ENCODE data around the gene ZNF276.

The ZNF276 gene

GRCh38 chr16:89712274-89712781 lies 9.0 kb upstream of the ZNF276 start:
- no peak for DNase-seq

DNA sequence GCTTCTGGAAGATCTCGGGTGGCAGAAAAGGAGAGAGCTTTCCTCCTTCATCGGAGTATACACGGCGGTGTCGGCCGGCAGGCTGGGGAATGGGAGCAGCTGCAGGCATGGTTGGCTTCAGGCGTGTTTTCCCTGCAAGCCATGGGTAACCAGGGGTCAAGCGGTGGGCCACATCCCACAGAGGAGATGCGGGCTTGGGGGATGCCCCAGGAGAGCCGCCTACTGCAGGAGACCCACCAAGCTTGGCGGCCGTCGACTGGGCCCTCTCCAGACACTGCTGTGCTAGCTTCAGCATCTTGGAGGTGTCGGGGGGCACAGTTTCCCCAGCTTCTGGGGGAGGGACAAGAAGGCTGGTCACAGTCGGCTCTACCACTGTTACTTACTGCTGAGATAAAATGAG lies 4.8 kb upstream of the ZNF276 start:
- no peak for DNase-seq

DNA sequence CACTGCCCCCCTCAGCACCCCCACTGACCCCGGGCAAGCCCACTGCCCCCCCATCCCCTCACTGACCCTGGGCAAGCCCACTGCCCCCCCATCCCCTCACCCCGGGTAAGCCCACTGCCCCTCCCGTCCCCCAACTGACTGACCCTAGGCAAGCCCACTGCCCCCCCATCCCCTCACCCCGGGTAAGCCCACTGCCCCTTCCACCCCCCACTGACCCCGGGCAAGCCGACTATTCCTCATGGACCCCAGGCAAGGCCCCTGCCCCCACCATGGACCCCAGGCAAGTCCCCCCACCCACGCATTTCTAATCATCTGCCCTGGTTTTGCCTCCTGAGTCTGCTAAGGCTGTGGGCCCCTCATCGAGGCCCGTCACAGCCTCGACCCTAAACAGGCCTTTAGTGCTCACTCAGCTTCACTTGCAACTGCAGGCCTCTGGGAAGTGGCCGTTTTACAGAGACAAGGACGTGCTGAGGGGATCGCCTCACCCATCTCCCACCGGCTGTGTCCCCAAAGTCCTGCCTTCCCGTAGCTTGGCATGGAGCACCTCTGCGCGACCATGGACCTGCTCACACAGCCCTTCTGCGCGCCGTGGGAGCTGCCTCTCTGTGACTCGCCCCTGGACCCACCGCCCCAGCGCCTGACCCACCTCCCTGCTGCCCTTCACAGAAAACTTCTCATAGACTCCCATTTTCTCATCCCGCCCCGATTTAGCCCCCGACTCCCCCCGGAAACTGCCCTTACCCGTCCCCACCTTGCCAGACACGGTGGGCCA lies 4.2 kb upstream of the ZNF276 start:
- DNase-seq = no peak

- DNase-seq = peak in 1 of 2 donors; percentile 36
Measured at GRCh38 chr16:89717688-89718505, 3.4 kb upstream of the ZNF276 start.

- peak in 1 of 2 donors; percentile 12 for DNase-seq
Measured at GRCh38 chr16:89720551-89720812, 855 bp upstream of the ZNF276 start.

- DNase-seq = peak; percentile 69 to 70
Measured at GRCh38 chr16:89721546-89722391, 432 bp downstream of the ZNF276 start.

DNA sequence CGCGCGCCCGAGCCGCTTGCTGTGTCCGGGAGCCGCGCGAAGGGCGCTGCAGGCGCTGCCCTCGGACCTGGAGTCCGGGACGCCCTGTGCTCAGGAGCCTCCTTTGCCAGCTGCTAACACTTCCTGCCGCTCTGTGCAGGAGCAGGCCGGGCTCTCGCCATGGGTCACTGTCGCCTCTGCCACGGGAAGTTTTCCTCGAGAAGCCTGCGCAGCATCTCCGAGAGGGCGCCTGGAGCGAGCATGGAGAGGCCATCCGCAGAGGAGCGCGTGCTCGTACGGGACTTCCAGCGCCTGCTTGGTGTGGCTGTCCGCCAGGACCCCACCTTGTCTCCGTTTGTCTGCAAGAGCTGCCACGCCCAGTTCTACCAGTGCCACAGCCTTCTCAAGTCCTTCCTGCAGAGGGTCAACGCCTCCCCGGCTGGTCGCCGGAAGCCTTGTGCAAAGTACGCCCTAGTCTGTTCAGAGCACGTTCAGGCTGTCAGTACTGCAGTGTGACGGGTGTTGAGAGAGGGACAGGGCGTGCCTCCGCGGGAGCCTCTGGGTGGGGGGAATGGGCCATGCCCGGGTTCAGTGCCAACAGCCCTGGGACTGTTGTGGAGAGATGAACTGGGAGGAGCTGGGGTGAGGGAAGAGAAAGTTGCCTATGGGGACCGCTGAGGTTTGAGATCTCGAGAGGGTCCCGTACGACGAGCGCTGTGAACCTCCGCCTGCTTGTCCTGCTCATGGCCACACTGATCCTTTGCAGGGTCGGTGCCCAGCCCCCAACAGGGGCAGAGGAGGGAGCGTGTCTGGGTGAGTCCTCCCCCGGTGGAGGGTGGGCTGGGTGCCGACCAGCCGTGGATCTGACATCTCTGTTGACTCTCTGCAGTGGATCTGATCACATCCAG lies 1.3 kb downstream of the ZNF276 start:
- DNase-seq = peak; percentile 79 to 81

DNA sequence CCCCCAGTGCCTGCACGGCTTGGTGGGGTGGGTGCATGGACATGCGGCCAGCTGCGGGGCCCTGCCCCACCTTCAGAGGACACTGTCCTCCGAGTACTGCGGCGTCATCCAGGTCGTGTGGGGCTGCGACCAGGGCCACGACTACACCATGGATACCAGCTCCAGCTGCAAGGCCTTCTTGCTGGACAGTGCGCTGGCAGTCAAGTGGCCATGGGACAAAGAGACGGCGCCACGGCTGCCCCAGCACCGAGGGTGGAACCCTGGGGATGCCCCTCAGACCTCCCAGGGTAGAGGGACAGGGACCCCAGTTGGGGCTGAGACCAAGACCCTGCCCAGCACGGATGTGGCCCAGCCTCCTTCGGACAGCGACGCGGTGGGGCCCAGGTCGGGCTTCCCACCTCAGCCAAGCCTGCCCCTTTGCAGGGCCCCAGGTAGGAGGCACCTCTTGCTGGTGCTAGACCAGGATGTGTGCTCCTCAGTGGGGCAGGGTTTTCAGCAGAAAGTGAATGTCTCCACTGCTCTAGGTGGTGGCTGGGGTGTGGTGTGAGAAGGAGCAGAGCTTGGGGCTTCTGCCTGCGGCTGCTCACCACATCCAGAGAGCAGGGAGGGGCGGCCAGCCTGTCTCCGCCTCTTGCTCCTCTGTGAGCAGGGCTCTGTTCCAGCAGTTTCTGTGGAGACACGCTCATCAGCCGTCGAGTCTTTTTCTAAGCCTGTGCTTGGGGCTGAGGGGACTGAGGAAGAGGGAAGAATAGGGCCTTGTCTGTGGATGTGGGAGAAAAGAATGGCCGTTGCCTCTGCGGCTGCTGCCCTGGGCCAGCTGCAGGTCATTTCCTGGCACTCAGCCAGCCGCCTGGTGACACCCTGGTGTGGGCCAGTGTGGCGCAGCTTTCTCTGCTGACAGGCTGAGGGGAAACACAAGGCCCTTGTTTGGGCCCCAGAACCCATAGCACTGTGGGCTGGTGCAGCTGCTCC lies 2.2 kb downstream of the ZNF276 start:
- DNase-seq = no peak

DNA sequence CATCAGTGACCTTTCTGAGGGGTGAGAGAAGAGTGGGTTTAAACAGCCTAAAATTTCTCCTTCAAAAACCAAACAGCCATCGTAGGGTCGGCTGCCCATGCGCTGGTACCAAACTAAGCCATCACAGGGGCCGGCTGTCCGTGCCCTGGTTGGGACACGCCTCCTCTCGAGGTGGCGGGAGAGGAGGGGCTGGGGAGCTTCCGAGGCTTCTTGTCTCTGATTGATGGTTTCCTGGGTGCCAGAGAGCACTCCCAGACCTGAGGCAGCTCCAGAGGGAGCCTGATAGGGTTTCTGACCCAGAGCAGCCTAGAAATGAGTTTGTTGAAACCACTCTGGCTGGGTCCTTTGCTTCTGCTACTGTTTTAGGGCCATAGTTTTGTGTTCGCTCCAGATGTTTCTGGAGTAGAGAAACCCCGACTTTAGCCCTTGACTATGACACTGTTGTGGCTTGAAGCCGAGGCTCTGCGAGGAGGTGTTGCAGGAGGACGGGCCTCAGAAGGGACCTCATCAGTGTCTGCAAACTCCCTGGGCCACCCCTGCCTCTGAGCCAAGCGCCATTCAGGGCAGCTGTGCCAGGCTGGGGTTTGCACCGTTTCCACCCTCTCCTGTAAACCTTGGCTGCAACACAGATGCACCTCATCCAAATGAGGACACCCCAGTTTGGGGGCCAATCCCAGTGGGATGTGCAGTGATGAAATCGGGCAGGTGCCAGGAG lies 6.2 kb downstream of the ZNF276 start:
- DNase-seq = no peak

DNA sequence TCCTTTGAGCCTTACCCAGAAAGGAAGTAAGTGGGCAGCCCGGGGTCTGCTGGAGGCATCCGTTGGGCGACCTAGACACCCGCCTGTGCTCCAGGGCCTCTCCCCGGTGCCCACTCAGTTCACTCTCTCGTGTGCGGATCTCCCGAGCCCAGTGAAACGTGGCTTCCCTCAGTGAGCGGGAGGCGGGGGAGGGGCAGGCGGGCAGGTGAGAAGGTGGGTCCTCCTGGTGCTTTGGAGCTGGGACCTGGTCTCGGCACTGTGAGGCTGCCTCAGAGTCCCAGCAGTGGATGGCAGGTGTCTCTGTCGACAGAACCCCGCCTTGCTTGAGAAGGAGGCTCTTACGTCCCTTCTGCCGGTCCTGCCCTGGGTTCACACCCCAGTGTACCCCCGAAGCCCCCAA lies 8.0 kb downstream of the ZNF276 start:
- DNase-seq = no peak

- DNase-seq = no peak
Measured at GRCh38 chr16:89729863-89730593, 8.7 kb downstream of the ZNF276 start.

DNA sequence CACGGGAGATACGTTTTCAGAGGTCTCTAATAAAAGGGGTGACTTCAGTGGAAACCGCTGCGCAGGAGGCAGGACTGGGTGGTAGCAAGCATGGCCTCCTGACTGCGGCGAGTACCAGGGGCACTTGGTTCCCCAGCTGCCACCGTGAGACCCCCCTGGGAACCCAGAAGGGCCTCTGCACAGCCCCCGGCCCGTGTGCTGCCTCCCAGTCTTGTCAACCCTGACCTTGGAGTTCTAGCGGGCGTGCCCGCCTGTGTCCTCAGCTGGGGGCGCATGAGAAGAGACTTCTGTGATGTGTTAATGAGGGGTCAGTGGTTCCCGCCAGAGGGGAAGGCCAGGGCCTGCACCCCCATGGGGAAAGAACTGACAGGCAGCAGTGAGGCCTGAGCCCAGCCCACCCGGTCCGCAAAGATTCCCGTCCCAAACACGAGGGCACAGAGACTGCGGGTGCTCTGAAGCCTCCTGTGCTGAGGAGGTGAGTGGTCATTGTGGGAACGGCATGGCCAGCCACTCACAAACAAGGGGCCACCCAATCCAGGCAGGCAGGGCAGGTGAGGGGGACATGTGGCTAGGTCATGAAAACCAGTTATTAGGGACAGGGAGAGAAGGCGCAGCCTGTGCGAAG lies 9.4 kb downstream of the ZNF276 start:
- DNase-seq = no peak

DNA sequence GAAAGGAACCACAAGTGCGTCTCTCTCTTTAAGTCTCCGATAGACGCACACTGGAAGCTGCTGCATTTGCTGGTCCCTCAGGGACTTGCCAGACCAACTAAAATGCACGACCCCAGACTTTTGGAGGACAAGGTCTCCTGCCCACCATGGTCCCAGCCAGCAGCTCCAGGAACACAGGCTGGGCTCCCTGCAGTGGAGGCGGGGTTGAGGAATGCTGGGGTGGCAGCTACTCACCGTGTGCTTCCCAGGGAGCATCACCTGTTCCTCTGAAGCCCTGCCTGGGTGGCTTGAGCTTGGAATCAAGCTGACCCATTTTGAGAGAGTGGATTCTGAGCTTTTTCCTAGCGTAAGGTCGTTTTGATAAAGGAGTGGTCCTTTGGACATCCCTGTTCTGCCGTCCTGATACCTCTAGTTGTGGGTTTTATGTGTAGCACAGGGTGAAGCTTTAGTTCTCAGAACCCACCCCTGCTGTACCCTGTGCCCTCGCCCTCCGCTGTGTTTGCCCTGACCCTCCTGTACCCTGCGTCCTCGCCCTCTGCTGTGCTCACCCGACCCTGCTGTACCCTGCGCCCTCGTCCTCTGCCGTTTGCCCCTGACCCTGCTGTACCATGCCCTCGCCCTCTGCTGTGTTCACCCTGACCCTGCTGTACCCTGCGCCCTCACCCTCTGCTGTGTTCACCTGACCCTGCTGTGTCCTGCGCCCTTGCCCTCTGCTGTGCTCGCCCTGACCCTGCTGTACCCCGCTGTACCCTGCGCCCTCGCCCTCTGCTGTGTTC lies 11.0 kb downstream of the ZNF276 start:
- no peak for DNase-seq

GRCh38 chr16:89732918-89733242 lies 11.5 kb downstream of the ZNF276 start:
- DNase-seq = no peak

DNA sequence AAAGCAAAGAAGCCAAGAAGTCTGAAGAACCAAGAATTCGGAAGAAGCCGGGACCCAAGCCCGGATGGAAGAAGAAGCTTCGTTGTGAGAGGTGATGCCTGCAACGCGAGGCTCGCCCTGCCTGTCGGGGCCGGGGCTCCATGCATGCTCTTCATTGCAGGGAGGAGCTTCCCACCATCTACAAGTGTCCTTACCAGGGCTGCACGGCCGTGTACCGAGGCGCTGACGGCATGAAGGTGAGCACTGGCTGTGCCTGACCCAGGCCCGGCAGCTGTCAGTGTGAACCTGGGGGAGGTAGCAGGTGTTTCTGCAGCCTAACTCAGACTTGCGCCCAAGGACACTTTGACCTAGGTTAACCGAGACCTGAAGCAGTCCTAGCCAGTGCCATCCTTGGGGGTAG lies 12.0 kb downstream of the ZNF276 start:
- no peak for DNase-seq

DNA sequence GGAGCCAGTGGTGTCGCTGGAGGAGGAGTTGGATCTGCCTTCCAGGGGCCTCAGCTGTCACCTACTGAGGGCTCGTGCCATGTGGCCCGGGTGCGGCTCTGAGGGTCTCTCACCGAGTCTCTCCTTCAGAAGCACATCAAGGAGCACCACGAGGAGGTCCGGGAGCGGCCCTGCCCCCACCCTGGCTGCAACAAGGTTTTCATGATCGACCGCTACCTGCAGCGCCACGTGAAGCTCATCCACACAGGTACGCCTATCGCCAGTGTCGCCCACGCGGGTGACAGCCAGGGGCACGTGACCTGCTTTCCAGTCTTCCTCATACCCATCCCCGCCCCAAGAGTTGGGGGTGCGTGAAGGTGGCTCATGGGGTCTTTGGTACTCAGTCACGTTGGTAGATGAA lies 12.5 kb downstream of the ZNF276 start:
- no peak for DNase-seq

GRCh38 chr16:89736554-89736953 lies 15.2 kb downstream of the ZNF276 start:
- no peak for DNase-seq

- no peak for DNase-seq
Measured at GRCh38 chr16:89737341-89738071, 16.2 kb downstream of the ZNF276 start.
